GM19463 (cell line): ENCODE data around the gene BAIAP2.
"Not testable (repeated sequence)": the region's sequence is repeated elsewhere in the genome, so short reads cannot be mapped to it uniquely, and the experiment has no call there.

Source experiments
- ATAC-seq: cut with Tn5 transposase; IDR thresholded peaks from one replicate; pipeline ENCODE4 v1.9.1; 2021; ENCODE audit warnings: mild to moderate bottlenecking, moderate library complexity; ENCODE audit not compliant: unreplicated experiment

BAIAP2 gene

DNA sequence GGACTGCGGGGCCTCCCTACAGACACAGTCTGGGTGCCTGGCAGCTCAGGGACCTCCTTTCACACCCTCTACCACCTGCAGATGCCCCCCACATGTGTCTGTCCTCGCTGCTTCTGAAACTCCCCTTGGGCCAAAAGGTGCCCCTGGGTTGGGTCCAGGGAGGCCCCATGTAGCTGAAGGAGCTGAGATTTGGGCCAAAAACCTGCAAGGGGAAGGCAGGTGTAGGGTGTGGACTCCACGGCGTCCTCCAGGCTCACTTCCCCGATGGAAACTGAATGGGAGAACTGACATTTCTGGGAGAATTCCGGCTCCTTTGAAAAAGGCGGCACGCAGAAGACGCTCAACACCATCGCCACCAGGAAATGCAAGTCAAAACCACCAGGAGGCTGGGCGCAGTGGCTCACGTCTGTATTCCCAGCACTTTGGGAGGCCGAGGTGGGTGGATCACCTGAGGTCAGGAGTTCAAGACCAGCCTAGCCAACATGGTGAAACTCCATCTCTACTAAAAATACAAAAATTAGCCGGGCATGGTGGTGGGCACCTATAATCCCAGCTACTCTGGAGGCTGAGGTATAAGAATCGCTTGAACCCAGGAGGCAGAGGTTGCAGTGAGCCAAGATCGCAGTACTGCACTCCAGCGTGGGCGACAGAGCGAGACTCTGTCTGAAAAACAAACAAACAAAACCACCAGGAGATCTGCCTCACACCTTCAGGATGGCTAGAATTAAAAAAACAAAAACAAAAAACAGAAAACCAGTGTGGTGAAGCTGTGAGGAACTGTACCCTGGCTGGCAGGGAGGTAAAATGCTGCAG lies 13.2 kb upstream of the BAIAP2 start:
- no peak for ATAC-seq

DNA sequence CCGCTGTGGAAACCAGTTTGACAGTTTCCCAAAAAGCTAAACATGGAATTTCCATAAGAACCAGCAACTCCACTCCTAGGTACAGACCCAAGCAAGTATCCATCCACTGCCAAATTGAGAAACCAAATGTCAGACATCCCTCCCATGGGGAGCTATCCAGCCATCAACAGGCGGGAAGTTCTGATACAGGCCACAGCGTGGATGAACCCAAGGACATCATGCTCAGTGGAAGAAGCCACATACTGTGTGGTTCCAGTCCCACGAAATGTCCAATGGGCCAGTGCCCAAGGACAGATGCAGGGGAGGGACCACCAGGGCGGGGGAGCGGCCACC lies 12.6 kb upstream of the BAIAP2 start:
- no peak for ATAC-seq

DNA sequence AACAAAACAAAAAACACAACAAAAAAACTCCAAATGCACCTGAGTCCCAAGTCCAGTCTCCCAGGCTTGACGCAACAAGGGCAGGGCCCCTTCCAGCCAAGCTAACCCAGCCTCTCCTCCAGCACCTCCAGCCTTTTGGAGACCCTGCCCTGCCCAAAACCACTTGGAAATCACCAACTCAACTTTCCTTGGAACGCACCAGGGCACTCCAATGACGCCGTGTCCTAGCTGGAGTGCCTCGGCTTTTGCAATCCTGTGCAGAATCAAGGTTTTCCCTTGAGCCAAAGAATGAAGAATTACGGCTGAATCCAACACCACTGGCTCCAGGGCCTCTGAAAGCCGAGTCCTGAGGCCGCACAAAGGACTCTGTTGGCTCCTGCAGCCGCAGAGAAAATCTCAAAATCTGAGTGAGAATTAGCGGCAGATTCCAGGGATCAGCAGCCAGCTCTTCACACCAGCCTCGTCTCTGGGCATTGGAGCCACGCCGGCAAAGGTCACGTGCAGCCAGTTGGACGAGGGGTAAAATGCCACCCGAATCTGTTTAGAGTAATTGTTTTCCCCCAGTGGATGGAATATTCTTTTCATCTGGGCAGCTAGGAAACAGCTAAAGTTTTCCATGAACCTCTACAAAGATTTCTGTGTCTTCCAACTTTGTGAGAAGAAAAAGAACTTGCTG lies 9.7 kb upstream of the BAIAP2 start:
- no peak for ATAC-seq

DNA sequence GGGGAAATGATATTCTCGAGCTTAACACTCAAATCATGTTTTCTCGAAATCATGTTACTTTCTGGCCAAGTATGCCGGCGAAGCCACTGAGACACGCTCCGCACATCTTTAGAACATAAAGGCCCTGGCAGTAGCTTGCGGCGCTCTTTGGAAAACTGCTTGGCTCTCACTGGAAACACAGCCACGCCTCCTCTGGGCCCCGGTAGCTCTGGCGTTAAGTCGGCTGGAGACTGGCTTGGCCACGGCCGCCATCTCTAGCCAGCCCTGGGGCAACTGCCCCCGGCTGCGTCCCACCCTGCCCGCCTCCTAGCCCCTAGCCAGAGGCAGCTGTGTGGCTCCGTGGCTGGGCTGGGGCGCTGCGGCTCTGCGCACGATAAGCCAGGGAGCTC lies 9.2 kb upstream of the BAIAP2 start:
- no peak for ATAC-seq

DNA sequence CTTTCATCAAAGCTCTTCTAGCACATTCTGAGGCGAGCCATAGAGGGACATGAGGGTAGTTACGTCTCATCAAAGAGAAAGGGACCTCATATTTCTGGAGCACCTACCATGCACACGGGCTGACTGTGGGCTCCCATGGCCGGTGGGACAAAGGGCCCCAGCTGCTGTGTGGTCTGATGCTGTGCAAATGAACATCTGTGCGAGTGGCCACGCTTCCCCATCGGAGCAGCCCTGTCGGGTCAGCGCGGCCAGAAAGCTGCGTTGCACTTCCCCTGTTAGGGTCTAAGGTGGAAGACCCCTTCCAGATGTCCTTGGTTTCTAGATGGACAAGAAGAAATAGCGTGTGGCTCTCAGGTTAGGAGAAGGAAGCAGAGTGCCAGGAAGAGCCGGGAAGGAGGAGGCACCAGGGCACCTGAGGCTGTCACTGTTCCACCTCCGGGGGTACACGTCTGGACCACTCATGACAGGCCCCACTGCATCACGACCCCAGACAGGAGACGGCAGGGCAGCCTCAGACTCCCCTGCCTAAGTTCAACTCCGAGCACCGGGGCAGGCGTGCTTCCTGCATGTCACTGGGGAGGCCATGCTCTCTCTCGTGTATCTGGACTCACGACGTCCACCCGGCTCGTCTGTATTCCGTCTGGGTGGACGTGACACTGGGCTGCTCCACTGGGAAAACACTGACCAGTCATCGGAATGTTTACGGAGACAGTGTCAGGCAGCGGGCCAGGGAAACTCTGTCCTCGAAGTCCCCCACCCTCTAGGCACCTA lies 8.5 kb upstream of the BAIAP2 start:
- no peak for ATAC-seq

DNA sequence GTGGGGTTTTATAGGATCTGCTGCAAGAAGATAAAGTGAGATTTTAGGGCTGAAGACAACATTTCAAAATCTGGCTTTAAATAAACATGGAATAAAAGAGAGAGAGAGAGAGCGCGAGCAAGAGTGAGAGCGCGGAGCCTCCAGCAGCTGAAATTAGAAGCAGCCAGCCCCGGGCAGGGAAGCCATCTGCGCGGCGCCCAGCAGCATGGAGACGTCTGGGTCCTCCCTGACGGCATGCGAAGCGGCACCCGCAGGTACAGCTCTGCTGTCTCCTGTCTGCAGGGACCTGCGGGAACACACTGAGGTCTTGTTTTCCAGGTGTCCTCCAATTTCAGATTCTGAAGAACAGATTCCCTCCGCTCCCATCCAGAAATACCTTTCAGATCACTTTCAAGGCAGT lies 7.9 kb upstream of the BAIAP2 start:
- no peak for ATAC-seq

DNA sequence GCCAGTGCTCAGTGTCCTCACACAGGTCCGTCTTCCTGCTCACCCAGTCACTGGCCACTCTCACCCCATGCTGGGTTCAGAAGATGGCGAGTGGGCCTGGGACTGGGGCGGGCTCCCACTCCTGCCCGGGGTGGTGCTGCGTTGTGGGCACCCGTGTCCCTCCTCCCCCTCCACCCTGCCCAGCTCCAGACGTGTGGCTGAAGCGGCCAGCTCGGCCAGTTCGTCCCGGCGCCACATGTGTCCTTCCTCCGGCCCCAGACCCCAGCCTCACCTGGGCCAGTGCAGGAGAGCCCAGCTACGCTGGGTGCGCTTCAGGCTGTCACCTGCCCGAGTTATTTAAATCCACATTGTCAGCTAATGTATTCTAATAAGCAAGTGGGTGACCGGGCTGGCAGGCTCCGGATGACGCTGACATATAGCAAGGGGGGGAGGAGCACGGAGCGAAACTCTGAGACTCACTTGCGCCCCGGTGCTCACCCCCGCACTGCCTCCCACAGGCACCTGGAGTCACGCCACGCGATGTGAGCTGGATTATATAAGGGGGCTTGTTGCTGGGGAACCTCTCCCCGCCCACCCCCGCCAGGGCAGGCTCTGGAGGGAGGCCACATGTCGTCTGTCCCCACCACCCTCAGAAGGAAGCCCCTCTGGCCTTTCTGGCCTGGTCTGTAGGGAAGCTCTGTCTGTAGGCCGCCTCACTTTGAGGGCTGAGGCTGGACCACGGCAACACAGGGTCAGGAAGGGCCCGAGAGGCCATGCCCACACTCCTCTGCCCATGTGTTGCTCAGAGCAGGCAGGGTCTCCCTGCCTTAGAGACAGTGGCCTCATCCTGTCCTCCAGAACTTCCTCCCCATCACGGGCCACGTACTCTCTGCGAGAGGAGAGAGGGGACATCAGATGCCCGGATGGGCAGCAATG lies 7.1 kb upstream of the BAIAP2 start:
- no peak for ATAC-seq

DNA sequence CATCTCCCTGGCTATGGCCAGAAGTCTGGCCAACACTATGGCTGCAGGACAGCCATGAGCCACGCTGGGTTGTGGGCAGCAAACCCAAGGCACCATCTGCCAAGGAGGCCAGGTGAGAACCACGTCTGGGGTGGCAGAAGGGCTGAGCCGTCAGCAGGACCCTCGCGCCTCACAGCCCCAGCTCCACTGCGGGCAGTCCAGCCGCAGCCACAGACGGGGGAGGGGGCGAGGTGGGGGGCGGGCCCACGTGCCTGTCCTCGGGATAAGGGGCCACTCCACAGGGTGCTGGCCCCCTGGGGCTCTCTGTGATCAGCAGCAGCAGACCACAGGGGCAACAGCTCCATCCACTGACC lies 6.5 kb upstream of the BAIAP2 start:
- no peak for ATAC-seq

DNA sequence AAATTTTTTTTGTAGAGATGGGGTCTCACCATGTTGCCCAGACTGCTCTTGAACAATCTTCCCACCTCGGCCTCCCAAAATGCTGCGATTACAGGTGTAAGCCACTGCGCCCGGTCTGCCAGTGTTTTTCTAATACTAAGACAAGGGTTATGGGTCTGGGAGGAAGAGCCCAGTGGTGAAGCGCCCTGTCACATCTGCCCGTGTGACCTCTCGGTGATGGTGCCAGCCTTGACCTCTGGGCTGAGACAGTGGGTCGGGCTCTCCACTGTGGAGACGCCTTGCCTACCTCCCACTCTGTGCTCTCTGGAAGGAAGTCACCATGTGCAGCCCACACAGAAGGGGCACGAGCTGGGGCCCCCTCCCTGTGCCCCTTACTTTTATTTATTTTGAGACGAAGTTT lies 5.1 kb upstream of the BAIAP2 start:
- no peak for ATAC-seq

DNA sequence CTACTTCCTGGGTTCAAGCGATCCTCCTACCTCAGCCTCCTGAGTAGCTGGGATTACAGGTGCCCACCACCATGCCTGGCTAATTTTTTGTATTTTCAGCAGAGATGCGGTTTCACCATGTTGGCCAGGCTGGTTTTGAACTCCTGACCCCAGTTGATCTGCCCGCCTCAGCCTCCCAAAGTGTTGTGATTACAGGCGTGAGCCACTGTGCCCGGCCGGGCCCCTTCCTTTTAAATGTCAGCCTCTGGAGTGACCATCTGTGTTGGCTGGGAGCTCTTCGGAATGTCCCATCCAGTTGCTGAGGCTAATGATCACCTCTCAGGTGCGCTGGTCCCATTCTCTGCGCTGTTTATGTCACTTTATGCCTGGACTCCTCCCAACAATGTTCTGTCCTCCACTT lies 4.6 kb upstream of the BAIAP2 start:
- not testable (repeated sequence) for ATAC-seq

DNA sequence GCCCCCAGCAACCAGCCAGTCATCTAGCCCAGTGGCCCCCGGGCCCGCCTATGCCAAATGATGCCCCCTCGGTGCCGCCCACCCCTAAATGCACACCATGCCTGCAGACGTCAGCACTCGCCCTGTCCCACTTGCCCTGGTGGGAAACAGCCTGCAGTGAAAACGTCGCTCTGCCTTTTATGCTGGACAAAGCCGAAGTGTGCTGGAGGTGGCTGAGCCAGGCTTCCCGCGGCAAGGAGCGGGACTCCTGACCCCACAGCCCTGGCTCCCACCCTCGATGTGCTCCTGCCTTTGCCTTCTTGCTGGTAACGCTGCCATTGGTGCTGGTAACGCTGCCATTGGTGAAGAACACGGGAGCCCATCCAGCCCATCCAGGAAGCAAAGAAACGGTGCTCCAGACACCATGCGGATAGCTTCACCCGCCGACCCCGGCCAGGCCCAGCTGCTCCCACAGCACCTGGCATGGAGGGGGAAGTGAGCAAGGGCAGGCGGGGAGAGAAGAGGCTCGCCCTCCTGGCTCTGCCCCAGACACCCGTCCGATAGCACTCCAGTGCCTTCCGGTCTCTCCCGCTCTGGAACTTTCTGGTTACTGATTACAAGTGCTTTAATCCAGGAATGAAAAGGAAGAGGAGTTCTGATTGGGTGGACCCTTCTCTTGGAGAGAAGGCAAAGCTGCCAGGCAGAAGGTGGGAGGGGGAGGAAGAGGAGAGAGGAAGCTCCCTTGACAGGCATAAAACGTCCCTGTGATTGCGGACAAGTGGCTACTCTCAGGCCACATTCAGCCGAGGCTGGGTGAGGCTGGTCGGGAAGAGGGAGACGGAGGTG lies 4.0 kb upstream of the BAIAP2 start:
- ATAC-seq, result no peak

DNA sequence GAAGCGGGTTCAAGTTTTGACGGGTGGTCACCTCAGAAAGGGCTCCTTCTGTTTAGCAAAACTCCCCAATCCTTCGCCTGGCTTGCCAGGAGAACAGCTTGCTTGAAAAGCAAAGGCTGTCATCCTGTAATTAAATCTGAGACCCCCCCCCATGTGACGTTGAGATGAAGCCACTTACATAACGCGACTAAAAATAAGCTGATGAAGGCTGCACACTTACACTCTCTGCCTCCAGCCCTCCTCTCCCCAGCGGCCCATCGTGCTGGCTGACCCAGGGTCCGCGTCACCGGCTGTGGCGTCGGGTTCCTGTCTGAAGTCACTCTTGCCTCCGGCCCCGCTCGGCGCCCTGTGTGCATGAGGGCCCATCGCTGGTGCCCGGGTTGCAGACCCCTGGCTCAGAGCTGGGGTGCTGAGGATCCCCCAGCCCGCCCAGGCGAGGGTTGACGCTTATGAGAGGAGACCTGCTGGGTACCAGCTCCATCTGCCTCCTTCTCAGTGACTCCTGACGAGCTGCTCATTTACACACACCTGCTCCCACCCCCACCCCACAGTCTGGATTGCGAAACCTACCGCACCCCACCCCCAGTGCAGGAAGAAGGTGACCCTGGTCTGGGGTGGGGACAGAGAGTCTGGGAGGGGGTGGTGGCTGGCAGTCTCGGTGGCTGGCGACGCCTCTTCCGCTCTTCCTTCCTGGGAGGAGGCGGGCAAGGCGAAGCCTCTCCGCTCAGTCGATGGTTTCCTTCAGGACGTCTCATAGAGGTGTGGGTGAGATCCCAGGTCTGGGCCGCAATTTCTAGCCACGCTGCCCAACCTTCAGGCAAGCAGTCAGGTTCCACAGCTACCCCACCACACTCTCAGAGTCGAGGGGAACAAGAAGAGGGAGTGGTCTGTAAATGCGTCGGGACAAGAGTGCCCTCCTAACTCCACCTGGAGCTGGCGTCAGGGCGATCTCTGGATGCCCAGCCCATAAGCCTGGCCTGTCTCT lies 3.1 kb upstream of the BAIAP2 start:
- ATAC-seq, result no peak

DNA sequence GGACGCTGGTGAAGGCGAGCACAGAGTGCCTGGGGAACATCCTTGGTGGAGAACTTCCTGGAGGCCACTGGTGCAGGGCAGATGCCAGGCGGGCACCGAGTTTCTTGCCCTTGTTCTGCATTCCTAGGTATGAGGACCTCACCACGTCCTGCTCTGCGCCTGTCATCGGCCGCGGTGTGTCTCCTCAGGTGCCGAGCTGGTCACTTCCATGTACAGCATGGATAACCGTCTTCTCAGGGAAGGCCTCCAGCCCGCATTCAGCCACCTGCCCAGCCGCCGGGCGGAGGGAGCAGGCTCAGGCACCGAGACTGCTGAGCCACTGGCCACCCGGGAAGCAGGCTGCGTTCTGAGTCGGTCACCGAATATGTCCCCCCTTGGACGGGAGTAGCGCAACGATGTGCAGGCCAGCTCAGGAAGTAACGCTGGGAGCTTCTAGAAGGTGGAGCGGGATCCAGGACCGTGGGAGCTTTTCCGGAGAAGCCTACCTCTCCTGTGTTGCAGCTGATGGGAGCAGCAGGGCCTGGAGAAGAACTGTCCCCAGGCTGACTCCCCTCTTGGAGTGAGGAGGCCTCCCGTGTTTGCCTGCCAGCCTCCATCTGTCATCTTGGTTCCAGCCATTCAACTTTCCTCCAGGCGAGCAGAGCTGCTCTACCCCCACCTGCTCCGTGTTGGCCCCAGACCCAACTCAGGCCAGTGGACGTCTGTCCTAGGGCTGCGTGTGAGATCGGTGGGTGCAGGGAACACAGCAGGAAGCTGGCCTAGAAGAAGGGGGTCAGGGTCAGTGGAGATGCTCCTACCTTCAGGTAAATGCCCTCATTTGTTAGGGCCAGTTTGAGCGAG lies 2.1 kb upstream of the BAIAP2 start:
- no peak for ATAC-seq

DNA sequence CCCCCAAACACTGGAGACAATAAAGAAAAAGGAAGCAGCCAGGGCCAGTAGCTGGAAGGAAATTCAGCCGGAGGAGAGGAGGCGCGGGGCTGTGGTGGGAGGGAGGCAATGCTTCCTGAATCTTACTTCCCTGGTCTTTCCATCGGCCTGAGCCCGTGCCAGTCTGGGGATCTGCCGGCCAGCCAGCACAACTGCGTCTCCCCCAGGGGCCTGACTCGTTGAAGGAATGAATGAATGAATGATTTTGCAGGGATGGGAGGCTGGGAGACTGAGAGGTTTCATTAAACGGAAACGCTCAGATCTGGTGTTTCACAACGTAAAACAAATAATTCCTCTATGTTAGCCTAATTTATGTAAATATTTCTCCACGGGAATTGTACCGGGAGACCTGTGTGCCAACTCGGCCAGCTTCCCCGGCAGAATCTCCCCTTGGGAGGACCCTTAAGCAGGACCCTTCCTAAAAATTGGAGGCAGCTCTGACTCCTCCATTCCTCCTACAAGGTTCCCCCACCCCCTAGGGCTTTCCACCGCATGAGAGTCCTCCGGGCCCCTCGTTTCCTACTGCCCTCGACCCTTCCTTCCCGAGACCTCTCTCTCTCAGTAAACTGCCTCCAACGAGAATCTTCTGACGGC lies 1.3 kb upstream of the BAIAP2 start:
- ATAC-seq, result no peak

DNA sequence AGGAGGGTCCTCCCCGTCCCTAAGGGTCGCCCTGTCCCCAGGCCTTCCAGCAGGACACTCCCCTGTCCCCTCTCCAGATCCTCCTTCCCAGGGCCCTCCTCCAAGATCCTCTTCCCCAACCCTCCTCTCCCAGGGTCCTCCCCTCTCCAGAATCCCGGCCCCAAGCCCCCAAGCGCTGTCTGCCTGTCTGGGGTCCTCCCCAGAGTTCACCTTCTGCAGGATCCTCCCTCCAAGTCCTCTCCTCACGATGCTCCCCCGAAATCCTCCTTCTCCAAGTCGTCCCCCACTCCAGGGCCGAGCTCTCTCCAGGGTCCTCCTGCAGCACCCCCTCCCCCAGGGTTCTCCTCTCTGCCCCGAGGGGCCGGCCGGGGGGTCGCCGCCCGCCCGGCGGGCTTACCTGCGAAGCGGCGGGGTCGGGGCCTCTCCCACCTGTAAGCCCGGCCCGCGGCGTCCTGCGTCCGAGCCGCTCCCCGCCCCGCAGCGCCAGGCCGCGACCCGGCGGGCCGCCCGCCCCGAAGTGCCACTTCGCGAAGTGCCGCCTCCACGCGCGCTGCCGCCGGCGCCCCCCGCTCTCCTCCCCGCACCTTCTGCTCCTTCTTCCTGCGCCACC lies 678 bp upstream of the BAIAP2 start:
- ATAC-seq, result peak; percentile 8

DNA sequence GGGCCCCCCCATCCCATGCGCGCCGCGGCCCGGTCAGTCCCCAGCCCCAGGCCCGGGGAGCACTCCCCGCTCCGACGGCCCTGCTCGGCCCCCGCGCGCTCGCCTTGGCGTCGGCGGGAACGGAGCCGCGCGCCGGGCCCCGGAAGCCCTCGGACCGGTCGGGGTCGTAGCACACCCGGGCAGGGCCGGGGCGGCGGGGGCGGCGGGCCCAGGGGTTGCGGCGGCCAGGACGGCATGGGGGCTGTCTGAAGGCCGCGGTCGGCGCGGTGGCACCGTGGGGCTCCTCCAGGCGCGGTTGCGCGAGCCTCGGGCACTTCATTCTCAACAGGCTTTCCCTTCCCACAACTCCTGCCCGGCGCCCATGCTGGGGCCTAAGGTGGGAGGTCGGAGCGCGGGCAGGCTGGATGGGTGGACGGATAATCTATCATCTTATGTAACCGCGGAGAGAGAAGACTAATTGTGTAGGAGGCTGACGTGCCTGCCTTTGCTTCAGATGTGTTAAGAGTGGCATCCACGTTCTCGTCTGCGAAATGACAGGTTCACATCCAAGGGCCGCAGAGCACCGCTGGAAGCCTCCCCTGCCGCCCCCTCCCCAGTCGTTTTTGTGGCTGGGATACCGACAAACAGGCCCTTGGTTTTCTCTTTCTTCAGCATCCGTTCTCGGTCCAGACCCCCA lies 708 bp downstream of the BAIAP2 start:
- no peak for ATAC-seq
